Spinal cord (tissue), 10 donors: ENCODE measurements around the gene CAPS2. TPM values are rescaled to one million over a fixed set of nuclear protein-coding genes. Genes with fewer than 3 reads are reported as not detected.

Experiments used
- DNase-seq, 6 donors: peaks; one replicate each; pipeline versions ENCODE4 v3.0.0 to v3.0.0-alpha.2; 2013 to 2015; ENCODE audit warnings: low spot score in 6 of 6, low read depth in 4 of 6
- H3K27ac ChIP-seq: one replicate; pipeline ENCODE4 v1.5.1; 2013; ENCODE audit warnings: low read depth, low read length, control low read depth
- H3K27me3 ChIP-seq: one replicate; pipeline ENCODE4 v1.6.1; 2013; ENCODE audit warnings: low read length; ENCODE audit not compliant: control insufficient read depth, insufficient read depth
- H3K36me3 ChIP-seq: one replicate; pipeline ENCODE4 v1.6.1; 2013; ENCODE audit warnings: low read length; ENCODE audit not compliant: control insufficient read depth, insufficient read depth
- H3K4me1 ChIP-seq: one replicate; pipeline ENCODE4 v1.6.1; 2013; ENCODE audit warnings: low read length; ENCODE audit not compliant: control insufficient read depth, insufficient read depth
- H3K4me3 ChIP-seq: one replicate; pipeline ENCODE4 v1.5.1; 2013; ENCODE audit warnings: low read depth, low read length, control low read depth
- H3K9me3 ChIP-seq: one replicate; pipeline ENCODE4 v1.6.1; 2013; ENCODE audit warnings: low read length; ENCODE audit not compliant: control insufficient read depth, insufficient read depth
- WGBS: methylation state at CpG from one replicate; pipeline ENCODE4 v1.1.5; 2013; ENCODE audit warnings: missing lambda C conversion rate; ENCODE audit not compliant: insufficient coverage; 5-methylcytosine and 5-hydroxymethylcytosine counted together
- polyA plus RNA-seq, 2 donors: library from polyadenylated mRNA; unstranded; fragments of 120-200 nt; gene quantifications; one replicate each; pipeline ENCODE4 v1.2.1, GENCODE V29; 2013; ENCODE audit not compliant: insufficient read length in 2 of 2
- total RNA-seq, 2 donors: library from RNA; depleted of rRNA in 1 of 2; stranded (reverse); fragments of 120-200 nt in 1 of 2; fragments of >200 nt in 1 of 2; gene quantifications; one replicate each; pipeline versions ENCODE4 v1.2.3 to v1.2.4, GENCODE V29; 2013 to 2014
- donor health status: healthy.

Gene CAPS2
- total and polyA plus RNA-seq, 4 donors: 10.5 to 22.9 (median 13.4) TPM

DNA sequence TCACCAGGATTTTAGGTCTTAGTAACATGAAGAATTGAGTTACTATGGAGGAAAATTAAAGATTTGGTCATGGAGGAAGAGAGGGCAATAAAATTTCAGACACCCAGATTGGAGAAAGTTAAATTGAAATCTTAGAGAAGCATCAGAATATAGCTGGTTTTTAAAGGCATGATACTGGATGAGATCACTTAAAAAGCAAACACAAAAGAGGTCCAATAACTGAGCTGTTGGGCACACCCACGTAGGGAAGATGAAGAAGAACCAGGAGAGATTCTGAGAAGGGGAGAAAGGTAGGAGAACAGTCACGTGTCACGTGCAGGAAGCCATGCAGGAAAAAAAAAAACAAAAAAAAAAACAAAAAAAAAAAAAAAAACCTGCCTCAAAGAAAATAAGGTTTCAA lies 18.8 kb downstream of the CAPS2 start:
- H3K27ac ChIP-seq: no peak overlapping the region
- no peak overlapping the region for H3K4me3 ChIP-seq
- H3K4me1 ChIP-seq: no peaks in the 10 kb centered on the region
- no peak for DNase-seq
- H3K9me3 ChIP-seq: no peaks in the 10 kb centered on the region
- no CpG with 5 or more reads among the region's 3 CpGs for WGBS
- no peaks in the 10 kb centered on the region for H3K36me3 ChIP-seq
- H3K27me3 ChIP-seq: no peaks in the 10 kb centered on the region

DNA sequence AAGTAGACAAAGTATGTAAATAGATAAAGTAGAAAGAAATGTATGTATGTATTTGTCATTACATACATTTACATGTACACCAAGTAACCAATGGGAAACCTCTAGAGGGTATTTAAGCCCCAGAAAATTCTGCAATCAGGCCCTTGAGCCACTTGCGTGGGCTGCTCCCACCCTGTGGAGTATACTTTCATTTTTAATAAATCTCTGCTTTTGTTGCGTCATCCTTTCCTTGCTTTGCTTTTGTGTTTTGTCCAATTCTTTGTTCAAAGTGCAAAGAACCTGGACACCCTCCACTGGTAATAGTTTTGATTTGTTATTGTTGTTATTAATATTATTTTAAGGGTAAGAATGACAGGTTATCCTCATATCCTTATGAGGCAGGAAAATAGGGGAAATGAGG lies 21.8 kb downstream of the CAPS2 start:
- H3K4me1 ChIP-seq: no peaks in the 10 kb centered on the region
- H3K36me3 ChIP-seq: peaks cover 10% of the 10 kb centered on the region
- no peak overlapping the region for H3K4me3 ChIP-seq
- H3K9me3 ChIP-seq: no peaks in the 10 kb centered on the region
- H3K27ac ChIP-seq: no peak overlapping the region
- H3K27me3 ChIP-seq: no peaks in the 10 kb centered on the region
- WGBS: no CpG with 5 or more reads among the region's 2 CpGs
- DNase-seq: no peak

DNA sequence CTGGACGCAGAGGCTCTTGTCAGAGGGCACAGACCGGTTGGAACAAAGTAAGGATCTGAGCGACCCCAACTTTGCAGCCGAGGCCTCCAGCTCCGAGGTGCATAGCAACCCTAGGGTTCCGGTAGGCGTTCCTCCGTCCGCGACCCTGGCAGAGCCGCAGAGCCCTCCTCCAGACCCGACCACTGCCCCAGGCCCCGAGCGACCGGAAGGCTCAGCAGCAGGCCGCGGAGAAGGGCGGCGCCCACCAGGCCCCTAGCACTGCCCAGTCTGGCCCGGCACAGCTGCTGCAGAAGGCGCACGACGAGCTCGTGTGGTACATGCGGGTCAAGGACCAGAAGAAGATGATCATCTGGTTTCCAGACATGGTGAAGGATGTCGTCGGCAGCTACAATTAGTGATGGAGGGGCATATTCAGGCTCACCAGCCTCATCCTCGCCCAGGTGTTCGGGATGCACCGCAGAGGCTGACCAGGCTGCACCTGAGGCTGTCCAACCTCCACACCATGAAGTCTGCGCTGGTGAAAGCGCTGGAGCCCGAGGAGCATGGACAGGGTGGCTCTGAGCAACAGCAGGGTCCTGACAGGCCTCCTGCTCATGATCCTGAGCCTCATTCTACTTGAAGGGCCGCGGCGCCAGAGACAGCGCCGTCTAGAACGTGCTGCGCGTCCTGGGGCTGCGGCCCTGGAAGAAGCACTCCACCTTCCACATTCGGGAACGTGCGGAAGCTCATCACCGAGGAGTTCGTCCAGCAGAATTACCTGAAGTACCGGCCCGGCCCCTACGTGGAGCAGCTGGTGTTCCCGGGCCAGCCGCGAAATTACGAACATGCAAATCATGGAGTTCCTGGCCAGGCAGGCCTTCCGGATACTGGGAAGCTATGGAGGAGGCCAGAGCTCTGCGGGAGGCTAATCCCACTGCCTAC lies 24.5 kb downstream of the CAPS2 start:
- H3K36me3 ChIP-seq: peaks cover 10% of the 10 kb centered on the region
- H3K4me3 ChIP-seq: no peak overlapping the region
- no peaks in the 10 kb centered on the region for H3K4me1 ChIP-seq
- no peak overlapping the region for H3K27ac ChIP-seq
- H3K27me3 ChIP-seq: no peaks in the 10 kb centered on the region
- DNase-seq: no peak
- no peaks in the 10 kb centered on the region for H3K9me3 ChIP-seq
- 95% methylated on average over 55 of the region's 56 CpGs for WGBS

DNA sequence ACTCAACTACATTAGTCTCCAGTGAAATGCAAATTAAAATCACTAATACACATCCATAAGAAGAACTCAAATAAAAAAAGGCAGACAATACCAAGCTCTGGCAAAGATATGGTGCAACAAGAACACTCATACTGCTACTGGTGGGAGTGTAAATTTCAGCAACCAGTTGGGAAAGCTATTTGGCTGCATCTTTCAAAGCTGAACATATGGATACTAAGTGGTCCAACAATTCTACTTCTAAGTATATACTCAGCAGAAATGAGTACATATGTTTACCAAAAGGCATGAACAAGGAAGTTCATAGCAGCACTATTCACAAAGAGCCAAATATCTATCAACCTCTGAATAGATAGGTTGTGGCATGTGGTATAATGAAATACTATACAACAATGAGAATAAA lies 27.3 kb downstream of the CAPS2 start:
- Histone ChIP-seq H3K27ac (no peak overlapping the region), H3K4me3 (no peak overlapping the region), H3K36me3 (peaks cover 10% of the 10 kb centered on the region), H3K9me3 (no peaks in the 10 kb centered on the region), H3K27me3 (no peaks in the 10 kb centered on the region), H3K4me1 (no peaks in the 10 kb centered on the region)
- peak in 1 of 6 donors; percentile 62 for DNase-seq

DNA sequence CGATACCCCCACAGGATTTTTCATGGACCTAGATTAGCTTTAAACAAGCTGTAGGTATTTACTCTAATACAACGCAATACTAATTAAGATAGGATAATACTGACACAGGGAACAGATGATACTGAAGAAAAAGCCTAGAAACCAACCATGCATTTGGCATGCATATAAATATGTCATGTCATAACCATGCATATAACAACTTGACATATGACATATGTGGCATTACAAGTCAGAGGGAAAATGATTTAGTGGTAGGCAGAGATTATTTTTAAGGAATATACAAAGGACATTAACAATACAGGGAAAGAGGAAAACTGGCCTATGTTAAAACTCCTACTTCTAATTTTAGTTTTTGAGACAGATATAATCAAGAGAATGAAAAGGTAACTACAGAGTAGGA lies 27.9 kb downstream of the CAPS2 start:
- WGBS: no CpG with 5 or more reads among the region's 2 CpGs
- no peaks in the 10 kb centered on the region for H3K4me1 ChIP-seq
- H3K27me3 ChIP-seq: no peaks in the 10 kb centered on the region
- no peak overlapping the region for H3K4me3 ChIP-seq
- H3K9me3 ChIP-seq: no peaks in the 10 kb centered on the region
- no peak overlapping the region for H3K27ac ChIP-seq
- H3K36me3 ChIP-seq: peaks cover 10% of the 10 kb centered on the region
- no peak for DNase-seq

DNA sequence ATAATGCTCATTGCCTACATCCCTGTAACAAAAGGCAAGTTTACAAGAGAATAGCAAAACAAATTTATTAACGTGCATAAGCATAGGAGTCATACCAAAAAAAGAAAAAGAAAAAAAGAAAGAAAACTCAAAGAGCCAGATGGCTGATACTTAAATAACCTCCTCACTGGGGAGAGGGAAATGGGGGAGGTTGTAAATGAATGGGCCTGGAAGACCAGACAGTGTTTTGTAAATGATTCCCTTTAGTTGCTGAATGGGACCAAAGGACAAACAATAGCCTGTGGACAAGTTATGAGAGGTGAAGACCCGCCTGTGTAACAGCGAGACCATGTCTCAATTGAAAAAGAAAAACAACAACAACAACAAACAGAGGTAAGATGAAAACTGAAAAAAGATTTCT lies 35.3 kb downstream of the CAPS2 start:
- whole genome bisulfite sequencing: no CpG with 5 or more reads among the region's 3 CpGs
- Histone ChIP-seq H3K36me3 (no peaks in the 10 kb centered on the region), H3K27ac (no peak overlapping the region), H3K4me3 (no peak overlapping the region), H3K4me1 (no peaks in the 10 kb centered on the region), H3K27me3 (no peaks in the 10 kb centered on the region), H3K9me3 (no peaks in the 10 kb centered on the region)
- no peak for DNase-seq

DNA sequence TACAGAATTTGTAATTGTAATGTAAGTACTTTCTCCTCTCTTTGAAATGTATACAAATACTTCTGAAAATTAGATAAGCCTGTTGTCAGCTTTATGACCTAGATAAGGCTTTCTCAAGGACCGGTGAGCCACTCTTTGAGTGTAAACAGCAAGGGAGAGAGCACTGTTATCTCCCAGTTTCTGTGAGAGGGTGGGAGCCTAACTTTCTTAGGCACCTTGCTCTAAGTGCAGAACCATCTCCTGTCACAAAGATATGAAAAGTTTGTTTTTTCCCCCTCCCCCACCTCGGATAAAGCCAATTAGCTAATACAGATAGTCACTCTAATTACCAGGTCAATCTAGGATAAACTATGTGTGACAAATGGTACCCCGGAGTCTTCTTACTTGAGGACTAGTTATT lies 35.8 kb downstream of the CAPS2 start:
- Histone ChIP-seq H3K27me3 (no peaks in the 10 kb centered on the region), H3K27ac (no peak overlapping the region), H3K9me3 (no peaks in the 10 kb centered on the region), H3K4me3 (no peak overlapping the region), H3K4me1 (no peaks in the 10 kb centered on the region), H3K36me3 (no peaks in the 10 kb centered on the region)
- WGBS: 33% methylated on average over 1 of the region's 3 CpGs
- DNase-seq: no peak

DNA sequence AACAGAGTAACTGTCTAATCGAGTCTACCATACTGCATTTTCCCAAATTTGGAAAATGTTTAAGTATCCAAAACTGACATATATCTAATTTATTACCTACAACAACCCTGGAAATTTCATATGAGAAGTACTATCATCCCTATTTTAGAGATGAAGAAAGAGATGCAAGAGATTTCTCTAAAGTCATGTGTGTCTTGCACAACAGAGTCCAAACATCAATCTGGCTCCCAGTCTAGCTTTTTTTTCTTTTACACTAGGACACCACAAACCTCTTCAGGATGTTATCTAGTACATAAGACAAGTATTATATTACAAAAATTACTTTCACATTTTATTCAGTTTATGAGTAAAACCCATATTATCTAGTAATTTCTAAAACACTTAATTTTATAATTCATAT lies 39.1 kb downstream of the CAPS2 start:
- DNase-seq: no peak
- no peaks in the 10 kb centered on the region for H3K9me3 ChIP-seq
- no CpG with 5 or more reads among the region's 1 CpG for WGBS

DNA sequence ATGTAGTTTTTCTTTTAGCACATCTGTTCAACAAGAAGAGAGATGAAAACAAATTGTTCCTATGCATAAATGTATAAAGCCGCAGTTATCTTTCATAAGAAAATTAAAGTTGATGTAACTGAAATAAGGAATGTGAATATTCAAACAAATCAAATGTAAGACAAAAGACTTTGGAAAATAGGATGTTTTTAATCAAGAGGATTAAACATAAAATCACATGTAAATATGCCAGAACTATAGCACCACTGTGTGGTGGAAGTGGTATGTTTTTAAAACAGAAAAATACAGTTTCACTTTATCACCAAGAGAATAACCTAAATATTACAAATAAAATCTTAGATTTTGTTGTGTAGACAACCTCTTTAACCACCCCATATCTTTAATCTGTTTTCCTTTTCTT lies 40.4 kb downstream of the CAPS2 start:
- no peaks in the 10 kb centered on the region for H3K27me3 ChIP-seq
- H3K4me3 ChIP-seq: no peak overlapping the region
- no peak overlapping the region for H3K27ac ChIP-seq
- DNase-seq: peak in 5 of 6 donors; percentile 7 to 77 (median 14)
- no CpG with 5 or more reads among the region's 1 CpG for WGBS
- no peaks in the 10 kb centered on the region for H3K36me3 ChIP-seq
- H3K9me3 ChIP-seq: no peaks in the 10 kb centered on the region
- no peaks in the 10 kb centered on the region for H3K4me1 ChIP-seq

More for the DNA sequence above, 39.1 kb downstream of the CAPS2 start:
- H3K36me3 ChIP-seq: no peaks in the 10 kb centered on the region
- no peaks in the 10 kb centered on the region for H3K27me3 ChIP-seq
- H3K27ac ChIP-seq: no peak overlapping the region
- H3K4me1 ChIP-seq: no peaks in the 10 kb centered on the region
- no peak overlapping the region for H3K4me3 ChIP-seq

DNA sequence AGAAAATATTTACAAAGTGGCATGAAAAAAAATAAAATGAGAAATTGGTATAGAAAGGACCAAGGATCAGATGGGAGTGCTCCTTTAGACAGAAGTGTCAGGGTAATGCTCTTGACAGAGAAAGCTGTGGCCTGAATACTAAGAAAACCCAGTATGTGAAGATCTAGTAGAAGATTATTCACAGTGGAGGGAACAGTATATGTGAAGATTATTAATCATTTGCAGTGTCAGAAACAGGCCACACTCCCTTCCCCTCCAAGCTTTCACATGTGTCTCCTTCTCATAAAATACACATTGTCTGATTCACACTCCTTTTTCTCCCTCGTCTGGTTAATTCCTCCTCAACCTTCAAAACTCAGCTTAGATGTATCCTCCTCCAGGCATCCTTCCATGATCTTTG lies 41.3 kb downstream of the CAPS2 start:
- DNase-seq: no peak
- Histone ChIP-seq H3K4me3 (no peak overlapping the region), H3K4me1 (no peaks in the 10 kb centered on the region), H3K36me3 (no peaks in the 10 kb centered on the region), H3K27ac (no peak overlapping the region), H3K9me3 (no peaks in the 10 kb centered on the region), H3K27me3 (no peaks in the 10 kb centered on the region)
- WGBS: 56% methylated on average over 1 of the region's 1 CpG
